Esophagus muscularis mucosa (tissue), 4 donors: ENCODE measurements around the gene MS4A13. TPM values are rescaled to one million over a fixed set of nuclear protein-coding genes. Genes with fewer than 3 reads are reported as not detected.
"Not testable (repeated sequence)": the region's sequence is repeated elsewhere in the genome, so short reads cannot be mapped to it uniquely, and the experiment has no call there.

Experiments used
- DNase-seq: peaks from one replicate; pipeline ENCODE4 v3.0.0-alpha.2; 2017; ENCODE audit errors: extremely low spot score
- H3K27ac ChIP-seq, 4 donors: fragments of 200-600 bp; sonication (generic); replicated peaks in 1 of 4; 1 replicate in 3 of 4; 2 replicates in 1 of 4; pipeline ENCODE4 v1.5.1; 2016 to 2019; ENCODE audit warnings: mild to moderate bottlenecking in 1 of 4
- H3K27me3 ChIP-seq, 4 donors: fragments of 200-600 bp; sonication (generic); one replicate each; pipeline versions ENCODE4 v1.5.1 to v1.6.0; 2016 to 2019
- H3K36me3 ChIP-seq, 4 donors: fragments of 200-600 bp; sonication (generic); one replicate each; pipeline ENCODE4 v1.5.1; 2016 to 2019
- H3K4me1 ChIP-seq, 4 donors: fragments of 200-600 bp; sonication (generic); one replicate each; pipeline ENCODE4 v1.5.1; 2016 to 2019
- H3K4me3 ChIP-seq, 4 donors: fragments of 200-600 bp; sonication (generic); 1 replicate in 2 of 4; 2 replicates in 2 of 4; pipeline ENCODE4 v1.5.1; 2016 to 2019; ENCODE audit warnings: mild to moderate bottlenecking in 4 of 4, moderate library complexity in 1 of 4
- H3K9me3 ChIP-seq, 4 donors: fragments of 200-600 bp; sonication (generic); 1 replicate in 3 of 4; 2 replicates in 1 of 4; pipeline ENCODE4 v1.5.1; 2016 to 2019
- CTCF ChIP-seq, 3 experiments: fragments of 200-600 bp in 2 of 3; fragments of 450-650 bp in 1 of 3; sonication (generic) in 2 of 3; IDR thresholded peaks; one replicate each; pipeline ENCODE4 v1.5.1; 2017 to 2019; ENCODE audit warnings: antibody characterized with exemption in 3 of 3, mild to moderate bottlenecking in 2 of 3, moderate library complexity in 1 of 3
- EP300 ChIP-seq: sonication (generic); formaldehyde crosslinking; IDR thresholded peaks from one replicate; pipeline ENCODE4 v1.6.1; 2017; ENCODE audit warnings: antibody characterized with exemption
- POLR2A ChIP-seq: fragments of 450-650 bp; IDR thresholded peaks from one replicate; pipeline ENCODE4 v1.6.1; 2017; ENCODE audit warnings: antibody characterized with exemption, moderate library complexity, mild to moderate bottlenecking, low read depth
- POLR2AphosphoS5 ChIP-seq, 2 donors: sonication (generic); formaldehyde crosslinking; IDR thresholded peaks; one replicate each; pipeline ENCODE4 v1.6.1; 2017; ENCODE audit warnings: antibody characterized with exemption in 2 of 2
- WGBS: methylation state at CpG from one replicate; pipeline ENCODE4 v1.1.5; 2018; 5-methylcytosine and 5-hydroxymethylcytosine counted together
- intact Hi-C: fragments of 100-400 bp; cut with DNase I; formaldehyde crosslinking; loops from one replicate; pipeline ENCODE4 v1.15.1; 2023
- total RNA-seq, 4 donors: library from RNA; depleted of rRNA; stranded (reverse); fragments of >200 nt; gene quantifications; one replicate each; pipeline versions ENCODE4 v1.1.0 to v1.2.1, GENCODE V29; 2016

The MS4A13 gene
- total RNA-seq, 4 donors from 2014 or later = not detected

- no peak for TF ChIP-seq POLR2A
- no peak for TF ChIP-seq EP300
- no peak for TF ChIP-seq POLR2AphosphoS5 (IDR thresholded peaks at IDR 0.05)
- TF ChIP-seq CTCF (IDR thresholded peaks at IDR 0.05) = no peak
- intact Hi-C loops = no loop called here
- 62% methylated on average over 4 of the region's 4 CpGs for WGBS
These were observed 16.3 kb upstream of the MS4A13 start for GRCh38 chr11:60498853-60499252.

GRCh38 chr11:60500276-60500910 is 14.8 kb upstream of the MS4A13 start:
- H3K27me3 ChIP-seq = no peaks in the 10 kb centered on the region
- H3K27ac ChIP-seq = no peak overlapping the region
- DNase-seq = no peak
- 62% methylated on average over 3 of the region's 3 CpGs for WGBS
- H3K9me3 ChIP-seq = no peaks in the 10 kb centered on the region
- intact Hi-C loops = no loop called here
- H3K36me3 ChIP-seq = no peaks in the 10 kb centered on the region
- H3K4me3 ChIP-seq = no peak overlapping the region
- TF ChIP-seq CTCF (IDR thresholded peaks at IDR 0.05) = no peak
- no peak for TF ChIP-seq POLR2A
- no peak for TF ChIP-seq POLR2AphosphoS5 (IDR thresholded peaks at IDR 0.05)
- no peak for TF ChIP-seq EP300
- H3K4me1 ChIP-seq = no peaks in the 10 kb centered on the region

More at GRCh38 chr11:60498853-60499252, 16.3 kb upstream of the MS4A13 start:
- DNase-seq = no peak
- no peaks in the 10 kb centered on the region for H3K36me3 ChIP-seq
- no peaks in the 10 kb centered on the region for H3K9me3 ChIP-seq
- H3K27me3 ChIP-seq = no peaks in the 10 kb centered on the region
- no peak overlapping the region for H3K4me3 ChIP-seq
- H3K27ac ChIP-seq = no peak overlapping the region
- no peaks in the 10 kb centered on the region for H3K4me1 ChIP-seq

- intact Hi-C loops = no loop called here
- no peaks in the 10 kb centered on the region for H3K36me3 ChIP-seq
- H3K4me1 ChIP-seq = no peaks in the 10 kb centered on the region
- no peak for DNase-seq
- H3K4me3 ChIP-seq = no peak overlapping the region
- no peaks in the 10 kb centered on the region for H3K9me3 ChIP-seq
- WGBS = 74% methylated on average over 3 of the region's 3 CpGs
- H3K27ac ChIP-seq = no peak overlapping the region
- TF ChIP-seq EP300 = no peak
- TF ChIP-seq CTCF (IDR thresholded peaks at IDR 0.05) = no peak
- TF ChIP-seq POLR2A = no peak
- no peak for TF ChIP-seq POLR2AphosphoS5 (IDR thresholded peaks at IDR 0.05)
- no peaks in the 10 kb centered on the region for H3K27me3 ChIP-seq
These were observed 12.9 kb upstream of the MS4A13 start for GRCh38 chr11:60502221-60502775.

DNA sequence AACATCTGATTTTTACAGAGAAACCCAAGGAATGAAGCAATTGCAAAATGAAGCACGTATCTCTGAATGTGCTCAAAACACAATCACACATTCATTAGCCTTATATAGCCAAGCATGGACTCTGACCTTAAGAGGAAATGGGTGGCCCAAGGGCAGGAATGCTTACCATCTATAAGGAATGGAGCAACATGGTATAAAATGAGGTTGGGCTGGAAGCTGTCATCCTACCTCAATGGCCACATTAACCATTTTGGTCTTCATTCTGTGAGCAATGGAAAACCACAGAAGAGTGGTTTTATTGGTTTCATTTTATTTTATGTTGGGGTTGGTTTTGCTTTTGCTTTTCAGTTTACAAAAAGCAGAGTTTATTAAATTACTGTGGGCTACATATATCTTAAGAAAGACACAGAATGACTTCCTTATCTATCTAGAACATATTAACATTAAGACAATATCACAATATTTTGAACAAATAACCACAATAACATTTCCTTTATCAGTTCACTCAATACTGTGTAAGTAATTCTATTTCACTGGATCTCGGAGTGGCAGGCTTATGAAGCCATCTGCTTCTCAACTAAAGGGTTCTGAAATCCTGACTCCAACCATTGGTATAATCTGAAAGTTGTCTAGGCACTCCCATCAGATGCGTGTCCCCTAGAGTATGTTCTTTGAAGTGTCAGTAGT is 10.8 kb upstream of the MS4A13 start:
- no peak overlapping the region for H3K4me3 ChIP-seq
- H3K27me3 ChIP-seq = no peaks in the 10 kb centered on the region
- no peaks in the 10 kb centered on the region for H3K36me3 ChIP-seq
- TF ChIP-seq EP300 (no peak), CTCF (IDR thresholded peaks at IDR 0.05) (no peak), POLR2A (no peak), POLR2AphosphoS5 (IDR thresholded peaks at IDR 0.05) (no peak)
- DNase-seq = no peak
- H3K9me3 ChIP-seq = no peaks in the 10 kb centered on the region
- no peak overlapping the region for H3K27ac ChIP-seq
- 82% methylated on average over 3 of the region's 3 CpGs for WGBS
- intact Hi-C loops = no loop called here
- no peaks in the 10 kb centered on the region for H3K4me1 ChIP-seq

GRCh38 chr11:60509609-60510008 is 5.6 kb upstream of the MS4A13 start:
- DNase-seq, H3K4me3 ChIP-seq, H3K9me3 ChIP-seq, H3K27me3 ChIP-seq, H3K27ac ChIP-seq, H3K4me1 ChIP-seq, H3K36me3 ChIP-seq, intact Hi-C loops: not testable (repeated sequence)
- 81% methylated on average over 15 of the region's 15 CpGs for WGBS

- H3K27me3 ChIP-seq, intact Hi-C loops, H3K36me3 ChIP-seq, DNase-seq, H3K4me1 ChIP-seq, H3K9me3 ChIP-seq, H3K27ac ChIP-seq, H3K4me3 ChIP-seq: not testable (repeated sequence)
- WGBS = 93% methylated on average over 10 of the region's 28 CpGs
These were observed 5.0 kb upstream of the MS4A13 start for GRCh38 chr11:60510209-60510608.
